ENCODE data around the gene ARHGAP36.

The ARHGAP36 gene

GRCh38 chrX:131060147-131060546 is 2.0 kb downstream of the ARHGAP36 start (continued):
- TF ChIP-seq, protein P1, sequence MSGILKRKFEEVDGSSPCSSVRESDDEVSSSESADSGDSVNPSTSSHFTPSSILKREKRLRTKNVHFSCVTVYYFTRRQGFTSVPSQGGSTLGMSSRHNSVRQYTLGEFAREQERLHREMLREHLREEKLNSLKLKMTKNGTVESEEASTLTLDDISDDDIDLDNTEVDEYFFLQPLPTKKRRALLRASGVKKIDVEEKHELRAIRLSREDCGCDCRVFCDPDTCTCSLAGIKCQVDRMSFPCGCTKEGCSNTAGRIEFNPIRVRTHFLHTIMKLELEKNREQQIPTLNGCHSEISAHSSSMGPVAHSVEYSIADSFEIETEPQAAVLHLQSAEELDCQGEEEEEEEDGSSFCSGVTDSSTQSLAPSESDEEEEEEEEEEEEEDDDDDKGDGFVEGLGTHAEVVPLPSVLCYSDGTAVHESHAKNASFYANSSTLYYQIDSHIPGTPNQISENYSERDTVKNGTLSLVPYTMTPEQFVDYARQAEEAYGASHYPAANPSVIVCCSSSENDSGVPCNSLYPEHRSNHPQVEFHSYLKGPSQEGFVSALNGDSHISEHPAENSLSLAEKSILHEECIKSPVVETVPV (CRISPR knock-in tag; IDR thresholded peaks at IDR 0.05) = no peak

- TF ChIP-seq RARB (CRISPR knock-in tag; IDR thresholded peaks at IDR 0.05) = no peak
- TF ChIP-seq ZFP3 (CRISPR knock-in tag; IDR thresholded peaks at IDR 0.05) = no peak
- no peak for TF ChIP-seq ZNF70 (CRISPR knock-in tag; IDR thresholded peaks at IDR 0.05)
- no peak for TF ChIP-seq CREB5 (CRISPR knock-in tag; IDR thresholded peaks at IDR 0.05; ENCODE audit: low read depth)
- ATAC-seq = no peak
Measured at GRCh38 chrX:131061306-131061705, 3.2 kb downstream of the ARHGAP36 start.

DNA sequence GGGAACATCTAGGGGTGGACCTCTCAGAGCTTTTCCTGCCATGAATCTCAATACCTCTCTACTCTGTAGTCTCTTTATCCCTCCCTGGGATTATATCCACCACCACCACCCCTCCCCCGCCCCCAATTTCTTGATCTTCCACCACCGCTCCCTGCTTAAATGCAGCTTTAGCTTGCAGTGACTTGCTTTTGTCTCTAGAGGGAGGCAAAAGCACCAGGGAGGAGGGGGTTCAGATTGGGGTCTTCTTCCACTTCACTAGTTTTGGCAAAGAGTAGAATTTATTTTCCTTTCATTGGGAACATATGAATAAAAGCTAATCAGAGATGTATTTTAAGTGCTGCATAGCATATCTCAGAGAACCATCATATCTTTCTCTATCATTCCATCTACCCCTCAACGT is 5.5 kb downstream of the ARHGAP36 start:
- no peak for ATAC-seq
- TF ChIP-seq ISL1 (CRISPR knock-in tag; IDR thresholded peaks at IDR 0.05) (no peak), ESRRG (CRISPR knock-in tag; IDR thresholded peaks at IDR 0.05) (no peak), ZNF8 (CRISPR knock-in tag; IDR thresholded peaks at IDR 0.05) (no peak), ZNF565 (CRISPR knock-in tag; conservative IDR thresholded peaks at IDR 0.05; ENCODE audit: low read depth) (no peak), TOX (CRISPR knock-in tag; IDR thresholded peaks at IDR 0.05; ENCODE audit: borderline replicate concordance) (no peak), RARB (CRISPR knock-in tag; IDR thresholded peaks at IDR 0.05) (no peak)

- TF ChIP-seq ESRRG (CRISPR knock-in tag; IDR thresholded peaks at IDR 0.05) = no peak
- TF ChIP-seq ZNF565 (CRISPR knock-in tag; conservative IDR thresholded peaks at IDR 0.05; ENCODE audit: low read depth) = no peak
- no peak for TF ChIP-seq ZFP3 (CRISPR knock-in tag; IDR thresholded peaks at IDR 0.05)
- TF ChIP-seq GLIS3 (CRISPR knock-in tag; IDR thresholded peaks at IDR 0.05) = no peak
- TF ChIP-seq CREB5 (CRISPR knock-in tag; IDR thresholded peaks at IDR 0.05; ENCODE audit: low read depth) = no peak
- no peak for ATAC-seq
Measured at GRCh38 chrX:131066237-131066636, 8.1 kb downstream of the ARHGAP36 start.

DNA sequence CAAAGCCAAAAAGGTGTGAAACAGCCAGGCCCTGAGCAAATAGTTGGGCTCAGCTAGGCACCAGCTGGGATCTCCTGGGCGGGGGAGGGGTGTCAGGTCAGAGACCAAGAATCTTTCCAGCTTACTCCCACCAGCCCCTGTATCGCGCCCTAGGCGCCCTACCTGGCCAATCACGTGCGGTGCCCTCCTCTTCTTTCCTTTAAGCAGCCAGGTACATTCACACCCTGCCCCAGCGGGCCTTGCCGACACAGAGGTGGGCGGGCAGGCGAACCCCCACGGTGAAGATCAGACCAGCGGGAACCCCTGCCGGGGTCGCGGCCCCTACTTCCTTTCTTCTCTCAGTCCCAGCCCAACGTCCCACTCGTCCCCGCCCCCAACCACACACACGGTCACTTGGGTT is 9.1 kb downstream of the ARHGAP36 start:
- no peak for ATAC-seq
- no peak for TF ChIP-seq ESRRG (CRISPR knock-in tag; IDR thresholded peaks at IDR 0.05)
- no peak for TF ChIP-seq ISL1 (CRISPR knock-in tag; IDR thresholded peaks at IDR 0.05)
- TF ChIP-seq CREB5 (CRISPR knock-in tag; IDR thresholded peaks at IDR 0.05; ENCODE audit: low read depth) = no peak
- TF ChIP-seq, protein P1 (CRISPR knock-in tag; IDR thresholded peaks at IDR 0.05) = no peak
- no peak for TF ChIP-seq ZFP3 (CRISPR knock-in tag; IDR thresholded peaks at IDR 0.05)
- TF ChIP-seq PPARA (CRISPR knock-in tag; IDR thresholded peaks at IDR 0.05; ENCODE audit: borderline replicate concordance) = no peak
- TF ChIP-seq ZFP30 (CRISPR knock-in tag; IDR thresholded peaks at IDR 0.05) = no peak
- TF ChIP-seq TOX (CRISPR knock-in tag; IDR thresholded peaks at IDR 0.05; ENCODE audit: borderline replicate concordance) = no peak
- no peak for TF ChIP-seq OSR1 (CRISPR knock-in tag; IDR thresholded peaks at IDR 0.05)
- no peak for TF ChIP-seq SNAI2 (CRISPR knock-in tag; IDR thresholded peaks at IDR 0.05)
- no peak for TF ChIP-seq CSDC2 (CRISPR knock-in tag; IDR thresholded peaks at IDR 0.05)
- TF ChIP-seq ZC3H10 (CRISPR knock-in tag; IDR thresholded peaks at IDR 0.05) = no peak
- no peak for TF ChIP-seq ARNTL (CRISPR knock-in tag; IDR thresholded peaks at IDR 0.05; ENCODE audit: borderline replicate concordance, low read depth)

All from SK-N-SH treated with all-trans-retinoic acid at 6 μM for 48 hours (cell line).